Activated naive CD4-positive, alpha-beta T cell treated with anti-CD3 and anti-CD28 coated beads, Interleukin-2, amount 10 ng/mL, durations not matched to agents 7 days and 5 days (primary cell): Measurements from ENCODE around the gene NTM.

ENCODE experiments used
- CTCF ChIA-PET: fragments of 350-600 bp; sonication (Branson Sonifier 250); formaldehyde crosslinking; loops from one replicate; lab custom pipeline; 2021; ENCODE audit warnings: antibody characterized with exemption; lab: Charles Lee
- DNase-seq: peaks from one replicate; pipeline ENCODE4 v3.0.0-alpha.2; 2020
- H3K27ac Mint-ChIP-seq: one replicate; pipeline ENCODE4 v1.8.0; 2021; ENCODE audit warnings: mild to moderate bottlenecking, moderate library complexity, mixed read lengths
- H3K27me3 Mint-ChIP-seq: one replicate; pipeline ENCODE4 v1.8.0; 2021; ENCODE audit warnings: mild to moderate bottlenecking, mixed read lengths
- H3K36me3 Mint-ChIP-seq: one replicate; pipeline ENCODE4 v1.8.0; 2021; ENCODE audit warnings: mixed read lengths
- H3K4me1 Mint-ChIP-seq: one replicate; pipeline ENCODE4 v1.8.0; 2021; ENCODE audit warnings: mixed read lengths
- H3K4me3 Mint-ChIP-seq: one replicate; pipeline ENCODE4 v1.8.0; 2021; ENCODE audit warnings: mild to moderate bottlenecking, moderate library complexity, mixed read lengths
- H3K9me3 Mint-ChIP-seq: one replicate; pipeline ENCODE4 v1.8.0; 2021; ENCODE audit warnings: mixed read lengths

Gene NTM

GRCh38 chr11:131690776-131691175 lies 320.4 kb downstream of the NTM start:
- Mint-ChIP-seq H3K4me3 (no peak overlapping the region), H3K27me3 (peaks cover 24% of the 10 kb centered on the region), H3K36me3 (no peaks in the 10 kb centered on the region), H3K27ac (no peak overlapping the region), H3K4me1 (no peaks in the 10 kb centered on the region), H3K9me3 (no peaks in the 10 kb centered on the region)
- CTCF ChIA-PET = no interaction called here
- DNase-seq = no peak

GRCh38 chr11:131691181-131692041 lies 321.0 kb downstream of the NTM start:
- Mint-ChIP-seq H3K9me3 (no peaks in the 10 kb centered on the region), H3K36me3 (no peaks in the 10 kb centered on the region), H3K27ac (no peak overlapping the region), H3K4me1 (no peaks in the 10 kb centered on the region), H3K27me3 (peaks cover 26% of the 10 kb centered on the region), H3K4me3 (no peak overlapping the region)
- DNase-seq = peak; percentile 39
- CTCF ChIA-PET = no interaction called here

GRCh38 chr11:131692151-131692550 lies 321.7 kb downstream of the NTM start:
- CTCF ChIA-PET = no interaction called here
- H3K27me3 Mint-ChIP-seq = peaks cover 26% of the 10 kb centered on the region
- H3K4me1 Mint-ChIP-seq = no peaks in the 10 kb centered on the region
- DNase-seq = no peak
- H3K9me3 Mint-ChIP-seq = no peaks in the 10 kb centered on the region
- no peak overlapping the region for H3K27ac Mint-ChIP-seq
- no peaks in the 10 kb centered on the region for H3K36me3 Mint-ChIP-seq
- no peak overlapping the region for H3K4me3 Mint-ChIP-seq

- no peak for DNase-seq
- H3K4me1 Mint-ChIP-seq = no peaks in the 10 kb centered on the region
- no peaks in the 10 kb centered on the region for H3K36me3 Mint-ChIP-seq
- H3K27ac Mint-ChIP-seq = no peak overlapping the region
- CTCF ChIA-PET = interaction anchor here (2.7 kb wide), 1 partner anchor 8 kb away, joined by 16 read pairs; no protein-coding TSS in a partner anchor
- H3K4me3 Mint-ChIP-seq = no peak overlapping the region
- H3K9me3 Mint-ChIP-seq = no peaks in the 10 kb centered on the region
- peaks cover 26% of the 10 kb centered on the region for H3K27me3 Mint-ChIP-seq
Observed at GRCh38 chr11:131692961-131693360, 322.5 kb downstream of the NTM start.

GRCh38 chr11:131693756-131694155 lies 323.3 kb downstream of the NTM start:
- H3K9me3 Mint-ChIP-seq = no peaks in the 10 kb centered on the region
- H3K27ac Mint-ChIP-seq = no peak overlapping the region
- CTCF ChIA-PET = interaction anchor here (1.2 to 2.7 kb wide), 2 partner anchors 9 to 34 kb away, joined by 3 to 16 read pairs; no protein-coding TSS in a partner anchor
- peaks cover 26% of the 10 kb centered on the region for H3K27me3 Mint-ChIP-seq
- H3K4me3 Mint-ChIP-seq = no peak overlapping the region
- DNase-seq = no peak
- no peaks in the 10 kb centered on the region for H3K36me3 Mint-ChIP-seq
- H3K4me1 Mint-ChIP-seq = no peaks in the 10 kb centered on the region

GRCh38 chr11:131694526-131695424 lies 324.4 kb downstream of the NTM start:
- H3K27ac Mint-ChIP-seq = no peak overlapping the region
- H3K36me3 Mint-ChIP-seq = no peaks in the 10 kb centered on the region
- CTCF ChIA-PET = interaction anchor here (0.6 to 2.7 kb wide), 6 partner anchors 10 to 432 kb away, joined by 3 to 16 read pairs (median 3); no protein-coding TSS in a partner anchor
- no peaks in the 10 kb centered on the region for H3K4me1 Mint-ChIP-seq
- peak; percentile 72 for DNase-seq
- no peaks in the 10 kb centered on the region for H3K9me3 Mint-ChIP-seq
- H3K4me3 Mint-ChIP-seq = no peak overlapping the region
- H3K27me3 Mint-ChIP-seq = peaks cover 26% of the 10 kb centered on the region

- Mint-ChIP-seq H3K4me1 (no peaks in the 10 kb centered on the region), H3K4me3 (no peak overlapping the region), H3K9me3 (no peaks in the 10 kb centered on the region), H3K36me3 (no peaks in the 10 kb centered on the region), H3K27ac (no peak overlapping the region), H3K27me3 (peaks cover 23% of the 10 kb centered on the region)
- no peak for DNase-seq
- CTCF ChIA-PET = interaction anchor here (2.7 kb wide), 1 partner anchor 11 kb away, joined by 16 read pairs; no protein-coding TSS in a partner anchor
Observed at GRCh38 chr11:131695889-131696429, 325.5 kb downstream of the NTM start.

GRCh38 chr11:131696690-131697089 lies 326.3 kb downstream of the NTM start:
- no peaks in the 10 kb centered on the region for H3K9me3 Mint-ChIP-seq
- H3K27ac Mint-ChIP-seq = no peak overlapping the region
- CTCF ChIA-PET = no interaction called here
- peaks cover 22% of the 10 kb centered on the region for H3K27me3 Mint-ChIP-seq
- no peak for DNase-seq
- no peak overlapping the region for H3K4me3 Mint-ChIP-seq
- H3K36me3 Mint-ChIP-seq = no peaks in the 10 kb centered on the region
- H3K4me1 Mint-ChIP-seq = no peaks in the 10 kb centered on the region

GRCh38 chr11:131703311-131703710 lies 332.9 kb downstream of the NTM start:
- peaks cover 5% of the 10 kb centered on the region for H3K9me3 Mint-ChIP-seq
- H3K4me1 Mint-ChIP-seq = no peaks in the 10 kb centered on the region
- CTCF ChIA-PET = no interaction called here
- no peak overlapping the region for H3K4me3 Mint-ChIP-seq
- no peak overlapping the region for H3K27ac Mint-ChIP-seq
- DNase-seq = no peak
- no peaks in the 10 kb centered on the region for H3K27me3 Mint-ChIP-seq
- H3K36me3 Mint-ChIP-seq = no peaks in the 10 kb centered on the region

GRCh38 chr11:131704682-131705081 lies 334.3 kb downstream of the NTM start:
- H3K27ac Mint-ChIP-seq = no peak overlapping the region
- H3K4me3 Mint-ChIP-seq = no peak overlapping the region
- no peaks in the 10 kb centered on the region for H3K36me3 Mint-ChIP-seq
- peaks cover 5% of the 10 kb centered on the region for H3K9me3 Mint-ChIP-seq
- CTCF ChIA-PET = no interaction called here
- DNase-seq = no peak
- H3K27me3 Mint-ChIP-seq = no peaks in the 10 kb centered on the region
- H3K4me1 Mint-ChIP-seq = no peaks in the 10 kb centered on the region

- Mint-ChIP-seq H3K27me3 (no peaks in the 10 kb centered on the region), H3K4me3 (no peak overlapping the region), H3K36me3 (no peaks in the 10 kb centered on the region), H3K27ac (no peak overlapping the region), H3K4me1 (no peaks in the 10 kb centered on the region), H3K9me3 (peaks cover 3% of the 10 kb centered on the region)
- CTCF ChIA-PET = no interaction called here
- DNase-seq = no peak
Observed at GRCh38 chr11:131710511-131710910, 340.1 kb downstream of the NTM start.

- no peak for DNase-seq
- Mint-ChIP-seq H3K27ac (no peak overlapping the region), H3K4me1 (no peaks in the 10 kb centered on the region), H3K9me3 (peaks cover 3% of the 10 kb centered on the region), H3K27me3 (no peaks in the 10 kb centered on the region), H3K36me3 (no peaks in the 10 kb centered on the region), H3K4me3 (no peak overlapping the region)
- CTCF ChIA-PET = no interaction called here
Observed at GRCh38 chr11:131712897-131713296, 342.5 kb downstream of the NTM start.

GRCh38 chr11:131713529-131714134 lies 343.2 kb downstream of the NTM start:
- Mint-ChIP-seq H3K36me3 (no peaks in the 10 kb centered on the region), H3K27ac (no peak overlapping the region), H3K4me3 (no peak overlapping the region), H3K4me1 (no peaks in the 10 kb centered on the region), H3K27me3 (no peaks in the 10 kb centered on the region), H3K9me3 (peaks cover 3% of the 10 kb centered on the region)
- CTCF ChIA-PET = no interaction called here
- no peak for DNase-seq

- no peaks in the 10 kb centered on the region for H3K36me3 Mint-ChIP-seq
- no peaks in the 10 kb centered on the region for H3K27me3 Mint-ChIP-seq
- H3K4me1 Mint-ChIP-seq = no peaks in the 10 kb centered on the region
- no peak overlapping the region for H3K27ac Mint-ChIP-seq
- no peaks in the 10 kb centered on the region for H3K9me3 Mint-ChIP-seq
- H3K4me3 Mint-ChIP-seq = no peak overlapping the region
- no peak for DNase-seq
- CTCF ChIA-PET = no interaction called here
Observed at GRCh38 chr11:131717616-131718015, 347.2 kb downstream of the NTM start.
